Umbilical cord (tissue), 2 donors: Measurements from ENCODE around the gene FAM120C. TPM values are rescaled to one million over a fixed set of nuclear protein-coding genes. Genes with fewer than 3 reads are reported as not detected.

Experiments
- DNase-seq: peaks from one replicate; pipeline ENCODE4 v3.0.0-alpha.2; 2015; ENCODE audit warnings: low spot score
- total RNA-seq: library from RNA; depleted of rRNA; stranded (reverse); fragments of >200 nt; gene quantifications from one replicate; pipeline ENCODE4 v1.2.3, GENCODE V29; 2014; ENCODE audit warnings: low replicate concordance; ENCODE audit not compliant: insufficient read depth

The FAM120C gene
- total RNA-seq, 1 donor from 2014 or later: 6.7 TPM

DNA sequence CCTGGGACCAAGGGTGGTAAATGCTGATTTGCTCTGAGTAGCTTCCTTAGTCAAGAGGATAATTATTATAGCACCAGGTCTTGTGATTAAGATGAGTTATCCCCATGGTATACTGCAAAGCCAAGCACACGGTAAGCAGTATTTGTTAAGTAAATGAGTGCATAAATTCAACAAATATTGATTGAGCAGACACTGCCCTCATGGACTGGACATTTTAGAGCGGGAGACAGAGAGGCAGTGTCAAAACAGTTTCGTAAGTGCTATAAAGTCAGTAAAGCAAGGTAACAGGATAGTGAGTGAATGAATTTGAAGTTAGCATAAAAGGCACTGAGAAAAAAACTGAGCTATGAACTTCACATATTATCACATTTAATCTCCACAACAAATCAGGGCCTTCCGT is 152.7 kb downstream of the FAM120C start:
- DNase-seq: no peak

- DNase-seq: no peak
These were observed 153.4 kb downstream of the FAM120C start for GRCh38 chrX:54029529-54030143.

DNA sequence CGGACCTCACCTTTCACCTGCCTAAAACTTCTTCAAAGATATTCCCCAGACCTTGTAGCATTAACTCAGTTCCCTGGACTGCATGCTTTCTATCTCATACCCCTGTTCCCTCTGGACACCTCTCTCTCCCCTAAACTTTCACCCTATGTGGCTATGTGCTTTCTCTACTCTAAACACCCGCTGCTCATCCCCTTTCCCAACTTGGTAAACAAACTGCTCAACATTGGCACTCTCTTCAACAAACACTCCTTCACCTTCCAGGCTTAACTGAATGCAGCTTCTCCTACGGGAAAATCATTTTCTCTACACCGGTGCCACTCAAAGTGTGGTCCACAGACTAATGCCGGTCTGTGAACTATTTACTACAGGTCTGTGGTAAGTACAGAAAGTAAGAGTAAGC is 158.7 kb downstream of the FAM120C start:
- DNase-seq: no peak

Other genes with a start within 250 kb of the FAM120C start
- 19.0 TPM for gene PHF8, start 138.8 kb downstream of the FAM120C start, total RNA-seq
- 4.8 TPM for gene WNK3, start 174.8 kb upstream of the FAM120C start, total RNA-seq